SK-N-MC (cell line): ENCODE results near the gene KCTD10.

Source experiments
- EZH2 ChIP-seq: fragments of 200-600 bp; sonication (generic); IDR thresholded peaks from one replicate; pipeline ENCODE4 v1.6.1; 2017; ENCODE audit warnings: antibody characterized with exemption
- POLR2AphosphoS5 ChIP-seq: IDR thresholded peaks from 2 replicates; pipeline ENCODE4 v1.6.1; 2012; ENCODE audit warnings: mild to moderate bottlenecking, low read depth, low read length, borderline replicate concordance

- TF ChIP-seq POLR2AphosphoS5 (no peak), EZH2 (no peak)
Measured at GRCh38 chr12:109444259-109444658, 32.8 kb downstream of the KCTD10 start.
